Stimulated activated memory B cell treated with anti-CD40 and anti-IgM and Interleukin-4, amounts not matched to agents 10 μg/mL and 1 μg/mL and 100 μg/mL, for 72 hours (primary cell): Measurements from ENCODE around the gene TELO2.
"Not testable (repeated sequence)": the region's sequence is repeated elsewhere in the genome, so short reads cannot be mapped to it uniquely, and the experiment has no call there.

ENCODE experiments used
- ATAC-seq: fragments of 150-1000 bp; cut with Tn5 transposase; 2 replicates; pipeline ENCODE4 v1.10.0; 2021
- H3K27ac Mint-ChIP-seq: one replicate; pipeline ENCODE4 v1.8.0; 2022; ENCODE audit warnings: mild to moderate bottlenecking, mixed read lengths
- H3K27me3 Mint-ChIP-seq: one replicate; pipeline ENCODE4 v1.8.0; 2022; ENCODE audit warnings: mixed read lengths
- H3K36me3 Mint-ChIP-seq: one replicate; pipeline ENCODE4 v1.8.0; 2022; ENCODE audit warnings: mixed read lengths
- H3K4me1 Mint-ChIP-seq: one replicate; pipeline ENCODE4 v1.8.0; 2022; ENCODE audit warnings: mixed read lengths
- H3K4me3 Mint-ChIP-seq: one replicate; pipeline ENCODE4 v1.8.0; 2022; ENCODE audit warnings: mild to moderate bottlenecking, moderate library complexity, mixed read lengths
- H3K9me3 Mint-ChIP-seq: one replicate; pipeline ENCODE4 v1.8.0; 2022; ENCODE audit warnings: mixed read lengths

Gene TELO2

GRCh38 chr16:1466968-1467521 is 26.1 kb upstream of the TELO2 start:
- Mint-ChIP-seq H3K9me3 (no peaks in the 10 kb centered on the region), H3K4me3 (no peak overlapping the region), H3K27ac (peak overlapping the region; percentile 18), H3K36me3 (peaks cover 15% of the 10 kb centered on the region), H3K4me1 (peaks cover 40% of the 10 kb centered on the region), H3K27me3 (no peaks in the 10 kb centered on the region)
- ATAC-seq: no peak

- Mint-ChIP-seq H3K9me3 (no peaks in the 10 kb centered on the region), H3K27me3 (no peaks in the 10 kb centered on the region), H3K4me1 (peaks cover 52% of the 10 kb centered on the region), H3K27ac (peak overlapping the region; percentile 18), H3K36me3 (peaks cover 7% of the 10 kb centered on the region), H3K4me3 (no peak overlapping the region)
- no peak for ATAC-seq
Observed at GRCh38 chr16:1468426-1468810, 24.7 kb upstream of the TELO2 start.

- peak overlapping the region; percentile 85 for H3K27ac Mint-ChIP-seq
Observed at GRCh38 chr16:1469141-1469540, 24.0 kb upstream of the TELO2 start.

GRCh38 chr16:1469693-1470201 is 23.4 kb upstream of the TELO2 start:
- Mint-ChIP-seq H3K36me3 (peaks cover 6% of the 10 kb centered on the region), H3K4me1 (peaks cover 52% of the 10 kb centered on the region), H3K4me3 (peak overlapping the region; percentile 67), H3K9me3 (no peaks in the 10 kb centered on the region), H3K27me3 (no peaks in the 10 kb centered on the region), H3K27ac (peak overlapping the region; percentile 85)
- ATAC-seq: peak; percentile 37

More at GRCh38 chr16:1469141-1469540, 24.0 kb upstream of the TELO2 start:
- H3K27me3 Mint-ChIP-seq, ATAC-seq, H3K4me3 Mint-ChIP-seq, H3K9me3 Mint-ChIP-seq, H3K36me3 Mint-ChIP-seq: not testable (repeated sequence)
- H3K4me1 Mint-ChIP-seq: peaks cover 52% of the 10 kb centered on the region

- H3K27ac Mint-ChIP-seq: peak overlapping the region; percentile 85
- peaks cover 56% of the 10 kb centered on the region for H3K4me1 Mint-ChIP-seq
- H3K9me3 Mint-ChIP-seq: no peaks in the 10 kb centered on the region
- no peaks in the 10 kb centered on the region for H3K27me3 Mint-ChIP-seq
- H3K4me3 Mint-ChIP-seq: peak overlapping the region; percentile 49
- ATAC-seq: no peak
- no peaks in the 10 kb centered on the region for H3K36me3 Mint-ChIP-seq
Observed at GRCh38 chr16:1470481-1471251, 22.5 kb upstream of the TELO2 start.

- peak overlapping the region; percentile 26 for H3K4me3 Mint-ChIP-seq
- no peaks in the 10 kb centered on the region for H3K27me3 Mint-ChIP-seq
- H3K36me3 Mint-ChIP-seq: no peaks in the 10 kb centered on the region
- peaks cover 61% of the 10 kb centered on the region for H3K4me1 Mint-ChIP-seq
- no peak for ATAC-seq
- H3K9me3 Mint-ChIP-seq: no peaks in the 10 kb centered on the region
- peak overlapping the region; percentile 85 for H3K27ac Mint-ChIP-seq
Observed at GRCh38 chr16:1471569-1472194, 21.5 kb upstream of the TELO2 start.

- H3K27ac Mint-ChIP-seq: peak overlapping the region; percentile 85
- no peaks in the 10 kb centered on the region for H3K36me3 Mint-ChIP-seq
- no peak for ATAC-seq
- H3K4me3 Mint-ChIP-seq: peak overlapping the region; percentile 41
- H3K27me3 Mint-ChIP-seq: no peaks in the 10 kb centered on the region
- peaks cover 48% of the 10 kb centered on the region for H3K4me1 Mint-ChIP-seq
- H3K9me3 Mint-ChIP-seq: no peaks in the 10 kb centered on the region
Observed at GRCh38 chr16:1472974-1473373, 20.2 kb upstream of the TELO2 start.

GRCh38 chr16:1474082-1474795 is 18.9 kb upstream of the TELO2 start:
- Mint-ChIP-seq H3K9me3 (no peaks in the 10 kb centered on the region), H3K4me3 (peak overlapping the region; percentile 65), H3K4me1 (peaks cover 52% of the 10 kb centered on the region), H3K27me3 (no peaks in the 10 kb centered on the region), H3K36me3 (no peaks in the 10 kb centered on the region), H3K27ac (peak overlapping the region; percentile 88)
- peak; percentile 39 for ATAC-seq

GRCh38 chr16:1474796-1475551 is 18.2 kb upstream of the TELO2 start, which contains the start of gene CLCN7:
CLCN7 (minus strand) TSS chr16:1475028; CDS start chr16:1474974, 54 bp downstream.
- peak within 1 kb of the TSS; percentile 89 for H3K4me3 Mint-ChIP-seq
- ATAC-seq: peak; percentile 93
- H3K4me1 Mint-ChIP-seq: peaks cover 49% of the 10 kb centered on the region

GRCh38 chr16:1475552-1476114 is 17.5 kb upstream of the TELO2 start:
- Mint-ChIP-seq H3K36me3 (no peaks in the 10 kb centered on the region), H3K4me3 (peak overlapping the region; percentile 89), H3K9me3 (no peaks in the 10 kb centered on the region), H3K4me1 (peaks cover 45% of the 10 kb centered on the region), H3K27me3 (no peaks in the 10 kb centered on the region), H3K27ac (peak overlapping the region; percentile 88)
- no peak for ATAC-seq

More at GRCh38 chr16:1474796-1475551, 18.2 kb upstream of the TELO2 start, which contains the start of gene CLCN7:
- Mint-ChIP-seq H3K27ac (peak within 1 kb of the TSS; percentile 88), H3K9me3 (no peaks in the 10 kb centered on the region), H3K36me3 (no peaks in the 10 kb centered on the region), H3K27me3 (no peaks in the 10 kb centered on the region)

GRCh38 chr16:1477033-1477432 is 16.1 kb upstream of the TELO2 start:
- Mint-ChIP-seq H3K4me1 (peaks cover 45% of the 10 kb centered on the region), H3K27ac (peak overlapping the region; percentile 88), H3K27me3 (no peaks in the 10 kb centered on the region), H3K4me3 (no peak overlapping the region), H3K36me3 (no peaks in the 10 kb centered on the region), H3K9me3 (no peaks in the 10 kb centered on the region)
- no peak for ATAC-seq

GRCh38 chr16:1478937-1479336 is 14.2 kb upstream of the TELO2 start:
- not testable (repeated sequence) for ATAC-seq, H3K36me3 Mint-ChIP-seq, H3K27me3 Mint-ChIP-seq, H3K9me3 Mint-ChIP-seq, H3K4me3 Mint-ChIP-seq
- H3K4me1 Mint-ChIP-seq: peaks cover 36% of the 10 kb centered on the region
- H3K27ac Mint-ChIP-seq: peak overlapping the region; percentile 19

GRCh38 chr16:1481906-1482835 is 11.0 kb upstream of the TELO2 start:
- ATAC-seq: peak; percentile 58
- Mint-ChIP-seq H3K27me3 (no peaks in the 10 kb centered on the region), H3K4me3 (no peak overlapping the region), H3K4me1 (peaks cover 27% of the 10 kb centered on the region), H3K9me3 (no peaks in the 10 kb centered on the region), H3K36me3 (no peaks in the 10 kb centered on the region), H3K27ac (peak overlapping the region; percentile 93)
